ENCODE data around the gene TMEM62.

GRCh38 chr15:43105077-43105736, 28.2 kb upstream of the TMEM62 start:
- peak in 4 of 7 experiments; percentile 20 to 34 (median 30) for TF ChIP-seq CTCF (IDR thresholded peaks at IDR 0.05)
- TF ChIP-seq POLR2A (IDR thresholded peaks at IDR 0.05): no peak

Measured in body of pancreas (tissue), 4 donors.